NCI-H748 (cell line): Measurements from ENCODE around the gene SH3TC1.

Source experiments
- DNase-seq: peaks from one replicate; lab custom pipeline; 2025; ENCODE audit not compliant: unreplicated experiment; lab: John Stamatoyannopoulos, UW

The SH3TC1 gene

GRCh38 chr4:8228319-8229250, 29.5 kb downstream of the SH3TC1 start:
- DNase-seq = peak; percentile 70

GRCh38 chr4:8229331-8229975, 30.4 kb downstream of the SH3TC1 start:
- DNase-seq = no peak

GRCh38 chr4:8230033-8230432, 30.9 kb downstream of the SH3TC1 start:
- DNase-seq = no peak

GRCh38 chr4:8230891-8231290, 31.8 kb downstream of the SH3TC1 start:
- no peak for DNase-seq

DNA sequence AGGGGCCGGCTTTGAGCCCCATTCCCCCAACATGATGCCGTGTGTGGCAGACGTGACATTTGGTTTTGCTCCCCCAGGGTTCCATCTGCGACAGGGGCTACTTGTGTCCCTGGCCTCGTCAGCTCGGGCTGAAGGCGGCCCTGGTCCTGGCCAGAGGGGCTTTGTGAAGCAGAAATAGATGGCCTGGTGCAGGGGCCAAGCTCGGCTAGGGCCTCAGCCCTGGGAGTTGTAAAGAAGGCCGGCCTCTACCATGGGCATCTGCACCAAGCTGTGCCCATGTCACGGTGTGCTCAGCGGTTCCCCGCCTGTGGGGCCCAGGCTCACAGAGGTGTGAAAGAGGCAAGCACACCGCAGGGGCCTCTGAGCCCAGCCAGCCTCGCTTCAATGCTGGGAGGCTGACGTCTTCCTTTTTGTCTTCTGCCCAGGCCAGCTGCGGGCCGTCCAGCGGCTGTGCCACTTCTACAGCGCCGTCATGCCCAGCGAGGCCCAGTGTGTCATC, 32.5 kb downstream of the SH3TC1 start:
- DNase-seq = no peak

DNA sequence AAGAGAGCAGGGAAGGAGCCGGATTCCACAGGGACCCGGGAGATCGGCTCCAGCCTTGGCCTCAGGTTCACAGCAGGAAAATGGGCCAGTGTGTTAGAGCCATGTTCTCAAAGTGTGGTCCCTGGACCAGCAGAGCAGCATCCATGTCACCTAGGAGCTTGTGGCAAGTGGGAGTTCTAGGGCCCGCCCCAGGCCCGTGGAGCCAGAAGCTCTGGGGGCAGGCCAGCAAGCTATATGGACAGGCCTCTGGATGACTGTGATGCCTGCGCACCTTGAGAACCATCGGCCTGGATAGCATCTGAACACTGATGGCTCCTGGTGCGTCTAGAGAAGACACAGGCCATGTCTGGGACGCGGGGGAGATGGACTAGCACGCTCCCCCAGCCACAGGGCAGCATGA, 33.7 kb downstream of the SH3TC1 start:
- no peak for DNase-seq

DNA sequence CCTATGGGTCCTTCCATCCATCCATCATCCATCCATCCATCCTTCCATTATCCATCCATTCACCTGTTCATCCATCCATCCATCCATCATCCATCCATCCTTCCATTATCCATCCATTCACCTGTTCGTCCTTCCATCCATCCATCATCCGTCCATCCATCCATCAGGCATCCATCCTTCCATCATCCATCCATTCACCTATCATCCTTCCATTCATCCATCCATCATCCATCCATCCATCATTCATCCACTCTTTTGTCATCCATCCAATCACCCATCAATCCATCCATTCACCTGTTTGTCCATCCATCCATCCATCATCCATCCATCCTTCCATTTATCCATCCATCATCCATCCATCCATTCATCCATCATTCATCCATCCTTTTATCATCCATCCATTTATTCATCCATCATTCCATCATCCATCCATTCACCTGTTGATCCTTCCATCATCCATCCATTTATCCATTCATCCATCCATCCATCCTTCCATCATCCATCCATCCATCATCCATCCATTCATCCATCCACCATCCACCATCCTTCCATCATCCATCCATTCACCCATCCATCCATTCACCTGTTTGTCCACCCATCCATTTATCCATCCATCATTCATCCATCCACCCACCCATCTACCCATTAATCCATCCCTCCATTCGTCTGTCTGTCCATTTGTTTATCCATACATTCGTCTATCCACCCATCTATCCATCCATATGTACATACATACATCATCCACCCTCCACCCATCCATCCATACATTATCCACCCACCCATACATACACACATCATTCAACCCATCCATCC, 34.8 kb downstream of the SH3TC1 start:
- DNase-seq = no peak

DNA sequence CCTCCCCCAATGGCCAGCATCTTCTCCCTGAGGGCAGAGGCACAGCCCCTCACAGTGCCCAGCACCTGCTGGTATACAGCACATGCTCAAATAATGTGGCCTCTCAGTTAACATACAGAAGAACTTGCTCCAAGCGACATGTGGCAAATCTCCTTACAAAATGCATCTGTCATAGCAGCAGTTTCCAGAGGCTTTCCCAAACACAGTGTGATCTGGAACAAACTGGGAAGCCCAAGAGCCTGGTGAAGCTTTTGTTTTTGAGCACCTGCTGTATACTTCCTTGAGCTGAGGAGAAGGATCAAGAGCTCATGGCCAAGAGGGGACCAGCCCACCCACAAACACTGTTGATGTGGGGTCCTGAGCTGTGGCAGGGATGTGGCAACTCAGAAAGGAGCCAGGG, 35.6 kb downstream of the SH3TC1 start:
- no peak for DNase-seq

DNA sequence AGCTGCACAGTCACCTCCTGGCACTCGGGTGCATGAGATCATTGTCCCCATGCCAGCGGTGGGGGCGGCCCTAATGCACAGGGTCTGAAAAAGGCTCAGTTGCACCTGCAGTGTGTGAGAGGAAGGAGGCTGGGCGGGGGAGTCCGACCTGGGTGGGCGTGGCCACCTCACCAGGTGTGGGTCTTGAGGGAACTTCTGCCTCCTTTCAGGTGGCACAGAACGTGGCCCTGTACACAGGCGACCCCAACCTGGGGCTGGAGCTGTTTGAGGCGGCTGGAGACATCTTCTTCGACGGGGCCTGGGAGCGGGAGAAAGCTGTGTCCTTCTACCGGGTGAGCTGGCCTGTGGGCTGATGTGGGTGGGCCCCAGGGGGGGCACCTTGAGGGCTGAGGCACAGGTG, 36.1 kb downstream of the SH3TC1 start:
- DNase-seq = peak; percentile 82

DNA sequence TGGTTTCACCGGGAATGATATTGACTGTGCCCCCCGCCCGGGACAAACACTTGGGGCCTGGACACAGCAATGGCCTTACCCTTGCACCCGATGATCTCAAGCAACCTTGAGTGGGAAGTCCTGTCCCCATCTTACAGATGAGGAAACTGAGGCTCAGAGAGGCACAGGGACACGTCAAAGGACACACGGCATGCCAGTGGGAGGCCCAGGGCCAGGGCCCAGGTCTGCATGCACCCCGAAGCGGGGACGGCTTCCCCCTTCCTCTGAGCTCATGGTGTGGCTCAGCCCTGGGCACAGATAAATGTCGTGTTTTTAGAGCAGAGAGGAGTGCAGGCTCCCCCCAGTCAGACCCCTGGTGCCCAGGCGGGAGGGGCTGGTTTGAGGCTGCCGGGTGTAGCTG, 36.6 kb downstream of the SH3TC1 start:
- no peak for DNase-seq

DNA sequence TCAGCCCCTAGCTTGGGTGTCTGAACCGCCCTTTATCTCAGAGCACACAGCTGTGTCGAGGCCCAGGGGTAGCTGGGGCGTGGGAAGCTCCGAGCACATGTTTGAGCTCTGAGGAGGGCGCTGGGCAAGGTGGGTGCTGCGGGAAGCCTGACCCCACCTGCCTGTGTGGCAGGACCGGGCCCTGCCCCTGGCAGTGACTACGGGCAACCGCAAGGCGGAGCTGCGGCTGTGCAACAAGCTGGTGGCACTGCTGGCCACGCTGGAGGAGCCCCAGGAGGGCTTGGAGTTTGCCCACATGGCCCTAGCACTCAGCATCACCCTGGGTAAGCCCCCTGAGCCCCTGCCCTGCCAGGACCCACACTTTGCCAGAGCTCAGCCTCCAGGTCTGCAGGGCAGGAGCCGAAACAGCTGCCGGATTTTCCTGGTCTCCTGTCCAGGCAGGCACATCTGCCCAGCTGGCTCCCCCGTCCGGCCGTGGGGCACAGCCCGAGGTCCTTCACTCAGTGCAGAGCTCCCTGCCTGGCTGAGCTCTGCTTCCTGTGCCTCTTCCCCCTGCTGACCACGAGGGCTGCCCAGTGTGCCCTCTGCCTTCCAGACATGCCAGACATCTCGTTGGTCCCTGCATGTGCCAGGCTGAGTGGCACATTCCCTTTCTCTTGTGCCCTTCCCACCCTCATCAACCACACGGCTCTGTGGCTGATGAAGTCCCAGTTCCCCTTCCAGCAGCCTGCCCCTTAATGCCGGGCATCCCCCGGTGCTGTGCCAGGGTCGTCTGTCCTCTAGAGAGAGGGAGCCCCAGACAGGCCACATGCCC, 37.2 kb downstream of the SH3TC1 start:
- DNase-seq = no peak

DNA sequence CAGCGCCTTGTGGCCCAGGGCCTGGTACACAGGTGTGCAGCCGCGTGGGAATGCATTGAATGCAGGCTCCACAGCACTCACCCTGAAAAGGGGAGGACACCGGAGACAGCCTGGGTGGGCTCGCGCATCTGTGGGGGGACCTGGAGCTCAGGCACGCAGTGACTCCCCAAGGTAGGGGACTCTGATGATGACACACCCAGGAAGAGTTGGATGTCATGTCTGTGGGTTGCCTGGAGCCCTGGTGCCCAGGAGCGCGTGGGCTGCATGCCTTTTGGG, 37.8 kb downstream of the SH3TC1 start:
- DNase-seq = no peak

GRCh38 chr4:8237256-8237989, 38.3 kb downstream of the SH3TC1 start:
- no peak for DNase-seq

DNA sequence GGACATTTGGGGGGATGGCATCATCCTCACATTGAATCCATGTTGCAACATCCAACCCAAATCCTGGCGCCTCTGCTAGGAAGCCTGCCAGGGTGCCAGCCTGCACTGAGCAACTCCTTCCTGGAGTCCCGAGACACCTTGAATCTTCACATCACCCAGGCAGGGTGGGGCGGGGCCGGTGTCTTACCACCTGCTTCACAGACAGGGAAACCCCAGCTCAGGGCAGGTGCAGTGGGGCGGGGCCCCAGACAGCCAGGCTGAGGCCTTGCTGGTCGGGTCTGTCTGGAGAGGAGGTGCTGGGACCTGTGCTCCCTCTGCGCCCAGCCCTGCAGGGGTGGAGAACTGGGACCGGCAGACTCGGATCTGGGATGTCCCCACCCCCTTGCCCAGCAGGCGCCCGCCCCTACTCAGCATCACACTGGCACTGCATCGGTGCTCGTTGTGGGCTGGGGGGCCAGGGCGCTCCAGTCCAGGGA, 39.0 kb downstream of the SH3TC1 start:
- peak; percentile 78 for DNase-seq

DNA sequence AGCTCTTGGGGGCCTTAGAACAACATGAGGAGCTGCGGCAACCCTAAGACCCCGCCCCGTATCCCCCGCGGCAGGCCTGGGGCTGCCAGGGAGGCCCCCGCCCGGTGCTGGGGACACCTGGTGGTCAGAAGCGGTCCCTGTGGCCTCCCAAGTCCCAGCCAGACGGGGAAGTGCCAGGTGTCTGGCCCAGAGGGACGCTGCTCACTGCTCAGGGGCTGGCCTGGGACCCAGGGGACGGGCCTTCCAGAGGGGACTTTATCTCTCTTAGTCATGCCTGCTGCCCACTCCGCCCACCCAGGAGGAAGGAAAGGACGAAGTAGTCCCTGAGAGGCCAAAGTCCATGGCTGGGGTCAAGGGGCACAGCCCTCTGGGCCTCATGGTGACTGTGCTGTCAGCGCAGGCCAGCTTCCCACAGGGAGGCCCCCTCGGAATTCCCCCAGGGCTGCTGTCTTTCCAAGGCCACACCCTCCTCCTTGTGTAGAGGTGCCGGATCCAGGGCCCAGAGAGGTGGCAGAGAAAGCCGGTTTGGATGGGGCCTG, 39.5 kb downstream of the SH3TC1 start:
- peak; percentile 43 for DNase-seq

DNA sequence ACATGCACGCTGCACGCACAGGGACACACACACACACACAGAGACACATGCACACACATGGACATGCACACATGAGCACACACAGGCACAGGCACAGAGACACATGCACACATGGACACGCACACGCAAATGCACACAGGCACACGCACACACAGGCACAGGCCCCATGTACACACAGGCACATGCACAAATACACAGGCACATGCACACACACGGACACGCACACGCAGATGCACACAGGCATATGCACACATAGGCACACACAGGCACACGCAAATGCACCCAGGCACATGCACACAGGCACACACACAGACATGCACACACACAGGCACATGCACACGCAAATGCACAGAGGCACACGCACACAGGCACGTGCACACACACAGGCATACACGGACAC, 40.1 kb downstream of the SH3TC1 start:
- DNase-seq = no peak

DNA sequence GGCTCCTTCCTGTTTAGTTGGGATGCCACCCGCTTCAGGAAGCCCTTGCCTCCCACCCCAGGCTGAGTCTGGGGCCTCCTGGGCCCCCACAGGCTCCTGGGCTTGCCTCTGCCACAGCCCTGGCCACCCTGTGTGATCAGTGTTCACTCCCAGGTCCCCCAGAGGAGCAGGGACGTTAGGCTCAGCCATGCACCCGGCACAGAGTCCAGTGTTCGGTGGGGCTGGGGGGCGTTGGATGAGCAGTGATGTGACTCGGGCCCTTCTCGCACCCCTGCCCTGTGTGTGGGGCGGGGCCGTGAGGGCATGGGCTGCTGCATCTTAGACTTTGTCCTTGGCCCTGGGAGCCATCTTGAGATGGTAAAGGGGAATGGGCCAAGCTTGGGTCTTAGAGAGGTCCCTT, 40.6 kb downstream of the SH3TC1 start:
- DNase-seq = no peak

GRCh38 chr4:8240211-8241041, 41.3 kb downstream of the SH3TC1 start:
- no peak for DNase-seq
